ENCODE results near the gene KDM4E. TPM values are rescaled to one million over a fixed set of nuclear protein-coding genes. Genes with fewer than 3 reads are reported as not detected.
"Not testable (repeated sequence)": the region's sequence is repeated elsewhere in the genome, so short reads cannot be mapped to it uniquely, and the experiment has no call there.

KDM4E gene
- polyA plus RNA-seq (ENCODE audit: insufficient read length in 4 of 4) = under 1 TPM; 0.14 to 0.44 (median 0.27) TPM

DNA sequence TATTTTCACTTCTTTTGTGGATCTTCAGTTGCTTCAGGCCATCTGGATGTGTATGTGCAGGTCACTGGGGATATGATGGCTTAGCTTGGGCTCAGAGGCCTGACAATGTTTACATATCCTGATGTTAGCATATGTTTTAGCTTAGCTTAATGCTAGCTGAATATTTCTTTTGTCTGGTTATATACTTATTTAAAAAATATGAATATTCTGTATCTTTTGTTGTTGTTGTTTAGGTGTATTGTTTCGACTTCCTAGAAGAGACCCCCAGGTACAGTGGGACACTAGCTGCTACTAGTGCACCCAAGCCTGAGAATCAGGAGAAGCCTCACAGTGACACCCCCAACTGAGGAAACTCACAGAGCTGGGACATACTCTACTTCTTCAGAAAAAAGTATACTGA lies at the start of gene KDM4E:
KDM4E (plus strand) TSS at position 301 of the 400 bp plus-strand sequence. CDS start 300 bp downstream, outside the sequence.
- no peak for DNase-seq (ENCODE audit: low read depth in 4 of 4, low spot score in 2 of 4)

DNA sequence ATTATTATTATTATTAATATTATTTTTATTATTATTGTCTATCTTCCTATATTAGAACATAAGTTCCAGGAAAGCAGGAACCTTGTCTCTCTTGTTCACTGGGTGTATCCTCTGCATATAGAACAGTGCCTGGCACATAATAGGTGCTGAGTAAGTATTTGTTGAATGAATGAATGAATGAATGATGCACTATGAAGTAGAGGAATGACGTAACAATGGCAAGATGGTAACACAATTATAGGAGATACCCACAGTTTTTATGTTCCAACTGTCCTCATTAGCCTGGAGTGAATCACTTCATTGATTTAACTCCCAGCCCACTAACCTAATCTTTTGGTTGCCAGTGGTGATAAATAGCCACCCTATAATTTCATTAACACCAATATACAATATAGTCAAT lies 49.5 kb upstream of the KDM4E start:
- no peak for DNase-seq (ENCODE audit: low read depth in 4 of 4, low spot score in 2 of 4)

DNA sequence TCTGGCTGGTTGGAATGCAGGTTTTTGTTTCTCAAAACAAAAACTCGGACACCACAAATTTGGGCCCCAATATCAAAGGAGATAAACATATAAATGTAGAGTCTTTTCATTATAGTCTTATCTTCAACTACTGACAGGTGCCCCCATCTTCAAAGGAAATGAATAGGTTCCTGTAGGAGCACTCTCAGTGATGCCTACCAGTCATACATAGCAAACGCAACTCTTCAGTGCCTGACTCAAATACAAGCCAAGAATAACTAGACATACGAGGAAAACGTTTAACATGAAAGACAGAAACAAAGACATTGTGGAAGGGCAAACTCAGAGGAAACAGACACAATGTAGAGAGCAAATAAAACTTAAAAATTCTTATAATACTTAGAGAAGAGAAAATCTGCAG lies 37.7 kb upstream of the KDM4E start:
- no peak for DNase-seq (ENCODE audit: low read depth in 4 of 4, low spot score in 2 of 4)

DNA sequence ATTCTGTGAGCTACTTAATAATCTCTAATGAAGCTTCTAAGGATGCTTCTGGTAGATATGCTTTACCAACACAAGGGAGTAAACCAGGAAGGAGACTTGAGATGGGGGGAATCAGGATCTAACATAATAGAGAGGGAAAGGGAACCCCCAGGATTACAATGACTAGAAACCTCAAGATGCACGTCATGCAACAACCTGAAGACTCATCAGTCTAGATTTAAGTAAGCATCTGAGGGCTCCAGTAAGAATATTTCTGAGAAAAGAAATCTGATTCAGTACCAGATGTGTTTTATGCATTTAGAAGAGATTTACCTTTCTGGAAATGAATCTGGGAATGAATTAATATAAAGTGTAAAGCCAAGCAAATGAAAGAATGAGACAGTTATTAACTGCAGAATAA lies 36.3 kb upstream of the KDM4E start:
- no peak for DNase-seq (ENCODE audit: low read depth in 4 of 4, low spot score in 2 of 4)

DNA sequence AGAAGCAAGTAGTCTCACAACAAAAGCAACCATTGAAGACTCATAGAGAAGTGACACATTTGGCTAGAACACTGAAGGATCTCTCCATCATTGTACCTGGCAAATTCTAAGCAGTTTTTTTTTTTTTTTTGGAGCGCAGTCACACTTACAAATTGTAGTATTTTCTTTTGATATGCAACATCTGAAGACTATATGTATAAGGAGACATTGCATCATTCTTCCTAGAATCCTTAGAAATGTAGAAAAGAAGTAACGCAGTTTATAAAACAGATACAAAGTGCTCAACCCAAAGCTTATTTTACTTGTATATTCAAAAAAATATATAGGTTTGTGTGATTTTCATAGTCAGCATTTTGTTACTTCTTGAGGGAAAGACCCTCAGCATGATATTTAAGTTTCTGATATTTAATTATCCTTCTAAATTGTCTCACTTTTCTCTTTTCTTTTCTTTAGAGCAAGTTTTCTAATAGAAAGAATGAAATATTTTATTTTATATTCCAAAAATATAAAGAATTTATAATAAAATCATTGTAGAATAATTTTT lies 31.6 kb upstream of the KDM4E start:
- no peak for DNase-seq (ENCODE audit: low read depth in 4 of 4, low spot score in 2 of 4)

DNA sequence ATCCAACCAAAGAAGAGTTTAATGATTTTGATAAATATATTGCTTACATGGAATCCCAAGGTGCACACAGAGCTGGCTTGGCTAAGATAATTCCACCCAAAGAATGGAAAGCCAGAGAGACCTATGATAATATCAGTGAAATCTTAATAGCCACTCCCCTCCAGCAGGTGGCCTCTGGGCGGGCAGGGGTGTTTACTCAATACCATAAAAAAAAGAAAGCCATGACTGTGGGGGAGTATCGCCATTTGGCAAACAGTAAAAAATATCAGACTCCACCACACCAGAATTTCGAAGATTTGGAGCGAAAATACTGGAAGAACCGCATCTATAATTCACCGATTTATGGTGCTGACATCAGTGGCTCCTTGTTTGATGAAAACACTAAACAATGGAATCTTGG lies 27.6 kb upstream of the KDM4E start:
- DNase-seq (ENCODE audit: low read depth in 4 of 4, low spot score in 2 of 4) = no peak

DNA sequence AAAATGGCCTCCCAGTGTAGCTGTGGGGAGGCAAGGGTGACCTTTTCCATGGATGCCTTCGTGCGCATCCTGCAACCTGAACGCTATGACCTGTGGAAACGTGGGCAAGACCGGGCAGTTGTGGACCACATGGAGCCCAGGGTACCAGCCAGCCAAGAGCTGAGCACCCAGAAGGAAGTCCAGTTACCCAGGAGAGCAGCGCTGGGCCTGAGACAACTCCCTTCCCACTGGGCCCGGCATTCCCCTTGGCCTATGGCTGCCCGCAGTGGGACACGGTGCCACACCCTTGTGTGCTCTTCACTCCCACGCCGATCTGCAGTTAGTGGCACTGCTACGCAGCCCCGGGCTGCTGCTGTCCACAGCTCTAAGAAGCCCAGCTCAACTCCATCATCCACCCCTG lies 26.8 kb upstream of the KDM4E start:
- no peak for DNase-seq (ENCODE audit: low read depth in 4 of 4, low spot score in 2 of 4)

DNA sequence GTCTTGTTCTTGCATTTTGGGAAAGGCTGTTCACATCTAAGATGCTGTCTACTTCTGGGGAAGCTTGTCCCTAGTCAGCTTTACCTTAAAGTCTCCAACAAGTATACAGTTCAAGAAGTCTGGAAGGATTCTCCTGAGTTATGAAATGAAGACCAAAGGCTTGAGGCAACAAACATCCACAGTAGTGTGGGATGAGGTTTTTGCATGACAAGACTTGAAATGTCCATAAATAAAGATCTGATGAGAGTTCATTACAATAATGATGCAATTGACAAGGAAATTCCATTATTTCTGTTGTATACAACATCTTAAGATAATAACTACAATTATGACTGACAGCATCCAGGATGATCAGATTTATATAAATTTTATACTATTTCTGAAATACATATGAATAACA lies 21.3 kb upstream of the KDM4E start:
- DNase-seq (ENCODE audit: low read depth in 4 of 4, low spot score in 2 of 4) = no peak

DNA sequence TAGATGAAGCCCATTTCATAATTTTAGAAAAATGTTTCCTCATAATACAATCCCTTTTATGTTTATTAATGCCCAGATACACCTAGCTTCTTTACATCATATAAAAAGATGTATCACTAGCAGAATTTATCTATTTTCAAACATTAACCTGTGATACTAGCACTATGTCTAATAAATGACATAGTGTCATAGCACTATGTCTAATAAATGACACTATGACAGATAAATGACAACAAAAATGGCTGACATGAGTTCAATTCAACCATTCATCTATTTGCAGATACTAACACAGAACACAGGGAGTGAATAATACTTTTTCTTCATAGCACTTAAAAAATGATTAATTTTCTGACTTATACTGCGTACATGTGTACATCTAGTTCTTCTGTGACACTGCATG lies 19.4 kb upstream of the KDM4E start:
- DNase-seq (ENCODE audit: low read depth in 4 of 4, low spot score in 2 of 4) = no peak

DNA sequence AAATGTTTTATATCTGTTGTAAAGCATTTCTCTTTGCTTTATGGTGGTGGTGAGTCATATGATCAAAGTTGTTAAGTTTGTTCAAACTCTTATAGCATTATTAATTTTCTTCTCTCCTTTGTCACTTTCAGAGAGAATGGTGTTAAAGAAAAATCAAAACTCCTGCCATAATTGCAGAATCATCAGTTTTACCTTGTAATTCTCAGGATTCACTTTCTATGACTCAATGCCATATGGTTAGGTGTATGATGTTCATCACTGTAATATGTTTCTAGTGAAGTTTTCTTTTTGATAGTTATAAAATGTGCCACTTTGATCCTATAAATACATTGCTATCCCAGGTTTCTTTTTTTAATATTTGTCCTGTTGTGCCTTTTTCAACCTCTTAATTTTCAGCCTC lies 13.7 kb upstream of the KDM4E start:
- DNase-seq (ENCODE audit: low read depth in 4 of 4, low spot score in 2 of 4) = no peak

DNA sequence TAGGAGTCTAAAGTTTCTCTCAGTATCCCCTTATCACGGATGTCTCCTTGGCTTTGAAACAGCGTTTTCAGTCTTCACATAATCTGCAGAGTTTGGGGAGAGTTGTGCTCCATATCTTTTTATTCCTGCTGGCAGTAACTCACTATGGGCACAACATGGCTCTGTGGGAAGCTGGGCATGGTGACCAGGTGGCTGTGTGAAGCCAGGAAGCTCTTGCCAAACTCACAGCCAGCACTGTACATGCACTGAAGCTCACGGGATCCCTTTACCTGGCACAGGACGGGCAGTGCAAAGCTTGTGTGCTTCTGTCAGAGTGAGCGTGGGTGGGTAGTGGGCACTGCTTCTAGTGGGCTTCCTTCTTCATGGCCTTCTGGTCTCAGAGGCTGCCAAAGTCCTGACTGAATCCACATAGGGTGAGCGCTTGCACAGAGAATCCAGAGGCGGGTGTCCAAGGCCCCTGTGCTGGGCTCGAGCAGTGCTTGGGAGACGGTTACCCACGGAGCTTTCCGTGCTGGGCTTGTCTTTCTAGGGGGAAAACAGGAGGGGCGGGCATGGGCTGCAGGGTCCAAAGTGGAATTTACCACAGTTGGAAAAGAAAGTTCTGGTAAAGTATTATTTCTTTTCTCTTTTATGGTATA lies 10.8 kb upstream of the KDM4E start:
- no peak for DNase-seq (ENCODE audit: low read depth in 4 of 4, low spot score in 2 of 4)

DNA sequence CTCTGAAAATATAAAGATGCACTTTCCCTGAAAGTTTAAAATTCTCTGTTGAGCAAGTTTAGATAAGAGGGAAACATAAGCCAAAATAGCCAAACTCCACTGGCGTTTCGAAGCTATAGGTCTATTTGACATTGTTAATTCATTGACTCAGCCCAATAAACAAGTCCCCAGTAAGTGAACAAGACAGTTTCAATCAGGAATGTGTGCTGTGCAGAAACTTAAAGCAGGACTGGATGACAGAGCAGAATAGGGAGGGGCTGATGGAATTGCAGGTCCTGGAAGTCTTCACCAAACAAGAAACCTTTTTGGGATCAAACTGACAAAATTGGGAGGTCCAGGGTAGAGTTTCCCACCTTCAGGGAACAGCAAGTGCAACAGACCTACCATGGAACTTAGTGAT lies 8.9 kb upstream of the KDM4E start:
- no peak for DNase-seq (ENCODE audit: low read depth in 4 of 4, low spot score in 2 of 4)

DNA sequence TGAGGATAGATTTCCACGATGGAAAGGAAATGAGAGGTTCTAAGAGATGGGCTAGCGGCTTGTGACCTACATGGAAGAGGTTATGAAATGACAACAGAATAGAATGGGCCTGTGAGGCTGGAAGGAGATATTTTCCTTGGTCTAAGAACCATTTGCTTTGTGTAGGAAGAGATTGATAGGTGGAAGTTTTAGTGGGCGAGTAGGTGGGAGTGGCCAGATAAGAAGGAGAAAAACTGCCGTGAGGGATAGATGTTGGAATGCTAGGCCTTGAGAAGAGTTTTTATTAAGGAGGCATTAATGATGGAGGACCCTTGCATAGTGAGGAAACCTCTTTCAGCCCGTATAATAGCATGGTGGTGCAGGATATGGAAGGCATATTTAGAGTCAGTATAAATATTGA lies 3.6 kb upstream of the KDM4E start:
- DNase-seq (ENCODE audit: low read depth in 4 of 4, low spot score in 2 of 4) = not testable (repeated sequence)

DNA sequence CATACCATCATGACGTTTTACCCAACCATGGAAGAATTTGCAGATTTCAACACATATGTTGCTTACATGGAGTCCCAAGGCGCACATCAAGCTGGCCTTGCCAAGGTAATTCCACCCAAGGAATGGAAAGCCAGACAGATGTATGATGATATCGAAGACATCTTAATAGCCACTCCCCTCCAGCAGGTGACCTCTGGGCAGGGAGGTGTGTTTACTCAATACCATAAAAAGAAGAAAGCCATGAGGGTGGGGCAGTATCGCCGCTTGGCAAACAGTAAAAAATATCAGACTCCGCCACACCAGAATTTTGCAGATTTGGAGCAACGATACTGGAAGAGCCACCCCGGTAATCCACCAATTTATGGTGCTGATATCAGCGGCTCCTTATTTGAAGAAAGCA lies 536 bp downstream of the KDM4E start:
- not testable (repeated sequence) for DNase-seq (ENCODE audit: low read depth in 4 of 4, low spot score in 2 of 4)

DNA sequence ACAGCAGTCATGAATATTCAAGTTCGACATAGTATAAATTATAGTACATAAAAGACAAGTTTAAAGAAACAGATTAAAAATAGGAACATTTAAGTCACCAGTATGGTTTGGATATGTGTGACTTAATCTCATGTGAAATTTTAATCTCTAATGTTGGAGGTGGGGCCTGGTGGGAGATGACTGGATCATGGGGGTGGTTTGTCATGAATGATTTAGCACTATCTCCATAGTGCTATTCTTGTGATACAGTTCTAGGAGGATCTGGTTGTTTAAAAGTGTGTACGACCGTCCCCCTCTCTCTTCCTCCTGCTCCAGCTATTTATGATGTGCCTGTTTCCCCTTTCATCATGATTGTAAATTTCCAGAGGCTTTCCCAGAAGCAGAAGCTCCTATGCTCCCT lies 3.3 kb downstream of the KDM4E start:
- no peak for DNase-seq (ENCODE audit: low read depth in 4 of 4, low spot score in 2 of 4)

DNA sequence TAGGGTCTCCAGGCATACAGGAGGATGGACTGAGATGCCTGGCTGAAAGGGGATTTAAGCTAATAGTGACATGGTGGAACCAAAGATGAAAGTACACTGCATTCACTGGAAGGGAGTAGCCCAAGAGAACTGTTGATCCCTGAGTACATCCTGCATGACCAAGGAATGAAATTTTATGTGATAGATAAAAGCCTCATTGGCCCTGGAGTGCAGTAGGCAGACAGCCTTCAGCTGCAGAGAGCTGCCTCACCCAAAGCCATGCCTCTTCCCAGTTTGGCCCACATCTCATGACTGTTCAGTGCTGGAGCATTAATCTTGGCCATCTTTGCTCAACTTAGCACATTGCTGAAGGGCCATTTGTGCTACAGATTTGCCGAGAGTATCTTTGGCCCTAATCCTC lies 8.0 kb downstream of the KDM4E start:
- no peak for DNase-seq (ENCODE audit: low read depth in 4 of 4, low spot score in 2 of 4)

DNA sequence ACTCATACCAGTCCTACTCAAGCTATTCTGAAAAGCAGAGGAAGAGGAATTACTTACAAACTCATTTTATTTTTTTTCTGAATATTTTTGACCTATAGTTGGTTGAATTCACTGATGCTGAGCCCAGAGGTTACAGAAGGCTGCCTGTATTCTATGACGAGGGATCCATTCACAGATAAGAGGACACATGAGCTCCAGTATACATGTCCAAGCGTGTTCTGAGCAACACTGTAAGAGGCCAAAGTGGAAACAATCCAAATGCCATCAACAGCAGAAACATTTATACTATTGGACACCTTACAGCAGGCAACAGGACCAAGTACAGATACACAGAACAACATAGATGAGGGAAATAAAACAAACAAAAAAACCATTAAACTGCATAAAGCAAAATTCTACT lies 10.3 kb downstream of the KDM4E start:
- no peak for DNase-seq (ENCODE audit: low read depth in 4 of 4, low spot score in 2 of 4)

DNA sequence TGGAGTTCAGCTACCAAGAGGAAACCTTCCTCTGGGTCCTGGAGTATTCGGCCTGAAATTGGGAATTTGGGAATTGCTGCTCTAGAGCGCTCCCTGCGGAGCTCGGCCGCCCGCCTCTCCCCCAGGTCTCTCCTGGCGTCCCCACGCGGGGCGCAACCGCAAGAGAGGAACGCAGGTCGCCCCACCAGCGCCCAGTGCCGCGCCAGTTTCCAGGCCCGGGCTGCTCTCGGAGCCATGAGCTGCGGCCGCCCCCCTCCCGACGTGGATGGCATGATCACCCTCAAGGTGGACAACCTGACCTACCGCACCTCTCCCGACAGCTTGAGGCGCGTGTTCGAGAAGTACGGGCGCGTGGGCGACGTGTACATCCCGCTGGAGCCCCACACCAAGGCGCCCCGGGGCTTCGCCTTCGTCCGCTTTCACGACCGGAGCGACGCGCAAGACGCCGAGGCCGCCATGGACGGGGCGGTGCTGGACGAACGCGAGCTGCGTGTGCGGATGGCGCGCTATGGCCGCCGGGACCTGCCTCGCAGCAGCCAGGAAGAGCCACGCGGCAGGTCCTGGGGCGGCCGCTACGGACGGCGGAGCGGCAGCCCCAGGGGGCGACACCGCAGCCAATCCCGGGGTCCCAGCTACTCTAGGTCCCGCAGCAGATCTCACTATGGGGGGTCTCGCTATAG lies 12.4 kb downstream of the KDM4E start:
- not testable (repeated sequence) for DNase-seq (ENCODE audit: low read depth in 4 of 4, low spot score in 2 of 4)

DNA sequence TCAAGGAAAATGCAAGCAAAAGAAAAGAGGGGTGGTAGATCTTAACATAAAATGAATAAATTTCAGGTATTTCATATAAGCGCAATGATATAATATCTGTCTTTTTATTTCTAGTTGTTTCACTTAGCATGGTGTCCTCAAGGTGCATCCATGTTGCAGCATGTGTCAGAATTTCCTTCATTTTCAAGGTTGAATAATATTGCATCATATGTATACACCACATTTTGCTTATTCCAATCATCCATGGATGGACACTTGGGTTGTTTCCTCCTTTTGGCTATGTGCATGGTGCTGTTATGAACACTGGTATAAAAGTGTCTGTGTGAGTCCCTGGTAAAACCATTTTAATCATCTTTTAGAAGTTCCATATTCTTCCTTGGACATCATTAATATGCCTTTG lies 17.2 kb downstream of the KDM4E start:
- no peak for DNase-seq (ENCODE audit: low read depth in 4 of 4, low spot score in 2 of 4)

DNA sequence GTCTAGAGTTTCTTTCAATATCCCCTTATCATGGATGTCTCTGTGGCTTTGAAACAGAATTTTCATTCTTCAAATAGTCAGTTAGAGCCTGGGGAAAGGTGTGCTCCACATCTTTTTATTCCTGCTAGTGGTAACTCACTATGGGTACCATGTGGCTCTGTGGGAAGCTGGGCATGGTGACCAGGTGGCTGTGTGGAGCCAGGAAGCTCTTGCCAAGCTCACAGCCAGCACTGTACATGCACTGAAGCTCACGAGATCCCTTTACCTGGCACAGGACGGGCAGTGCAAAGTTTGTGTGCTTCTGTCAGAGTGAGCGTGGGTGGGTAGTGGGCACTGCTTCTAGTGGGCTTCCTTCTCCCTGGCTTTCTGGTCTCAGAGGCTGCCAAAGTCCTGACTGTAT lies 17.8 kb downstream of the KDM4E start:
- no peak for DNase-seq (ENCODE audit: low read depth in 4 of 4, low spot score in 2 of 4)

DNA sequence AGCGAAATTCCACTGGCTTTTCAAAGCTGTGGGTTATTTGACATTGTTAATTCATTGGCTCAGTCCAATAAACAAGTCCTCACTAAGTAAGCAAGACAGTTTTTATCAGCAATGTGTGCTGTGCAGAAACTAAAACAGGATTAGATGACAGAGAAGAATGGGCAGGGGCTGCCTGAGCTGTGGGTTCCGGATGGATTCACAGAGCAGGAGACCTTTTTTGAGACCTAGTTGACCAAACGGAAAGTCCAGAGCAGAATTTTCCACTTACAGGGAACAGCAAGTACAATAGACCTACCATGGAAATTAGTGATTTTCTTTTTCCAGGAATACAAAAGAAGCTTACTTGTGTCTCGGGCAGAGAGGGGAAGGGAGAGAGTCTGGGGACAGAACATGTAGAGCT lies 19.0 kb downstream of the KDM4E start:
- DNase-seq (ENCODE audit: low read depth in 4 of 4, low spot score in 2 of 4) = no peak

DNA sequence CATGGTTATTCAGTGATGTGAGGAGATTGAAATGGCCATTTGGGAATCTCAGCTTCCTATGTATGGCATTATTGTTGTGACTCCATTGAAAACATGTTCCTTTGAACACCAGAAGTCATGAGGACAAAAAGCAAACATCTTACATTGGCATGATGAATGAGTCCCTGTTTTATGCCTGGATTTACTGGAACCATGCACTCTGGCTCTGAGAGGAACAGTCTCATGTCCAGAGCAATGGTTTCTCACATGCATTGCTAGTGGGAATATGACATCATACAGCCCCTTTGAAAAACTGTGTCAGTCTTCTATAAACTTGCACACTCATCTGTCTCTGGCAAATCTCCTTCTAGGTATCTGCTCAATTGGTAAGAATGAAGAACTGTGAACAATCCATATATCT lies 20.8 kb downstream of the KDM4E start:
- DNase-seq (ENCODE audit: low read depth in 4 of 4, low spot score in 2 of 4) = no peak

Data from left renal cortex interstitium (tissue), 4 donors.